Gastrocnemius medialis (tissue), 4 donors: ENCODE measurements around the gene DHFR.

Source experiments
- POLR2A ChIP-seq, 2 donors: fragments of 450-650 bp; IDR thresholded peaks; one replicate each; pipeline ENCODE4 v1.6.1; 2017; ENCODE audit warnings: antibody characterized with exemption in 2 of 2, mild to moderate bottlenecking in 2 of 2, moderate library complexity in 2 of 2
- TF ChIP-seq, protein P1 (sequence below), 5 experiments: fragments of 450-650 bp in 3 of 5; fragments of 200-600 bp in 2 of 5; sonication (generic) in 2 of 5; IDR thresholded peaks in 4 of 5; conservative IDR thresholded peaks in 1 of 5; 1 replicate in 4 of 5; 2 replicates in 1 of 5; pipeline ENCODE4 v1.5.1; 2016 to 2019; ENCODE audit warnings: antibody characterized with exemption in 5 of 5, mild to moderate bottlenecking in 3 of 5, moderate library complexity in 3 of 5

DNA sequence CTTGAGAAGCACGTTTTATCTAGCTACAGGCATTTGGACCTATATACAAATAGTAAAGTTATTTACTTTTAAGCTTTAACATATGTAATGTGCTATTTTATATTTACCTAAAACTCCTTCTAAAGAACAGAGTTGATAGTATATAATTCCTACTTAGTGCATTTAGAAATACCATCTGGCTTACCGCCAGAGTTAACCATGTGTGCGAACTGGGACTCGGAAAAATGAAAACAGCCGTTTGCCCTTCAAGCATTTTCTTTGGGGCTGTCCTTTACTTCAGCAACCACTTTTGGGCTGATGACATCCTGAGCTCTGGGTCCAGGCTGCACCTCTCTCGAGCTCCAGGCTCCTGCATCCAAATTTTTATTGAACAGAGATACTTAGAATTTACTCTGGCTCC lies 21.9 kb upstream of the DHFR start:
- TF ChIP-seq POLR2A (IDR thresholded peaks at IDR 0.05), result no peak
- TF ChIP-seq, protein P1, sequence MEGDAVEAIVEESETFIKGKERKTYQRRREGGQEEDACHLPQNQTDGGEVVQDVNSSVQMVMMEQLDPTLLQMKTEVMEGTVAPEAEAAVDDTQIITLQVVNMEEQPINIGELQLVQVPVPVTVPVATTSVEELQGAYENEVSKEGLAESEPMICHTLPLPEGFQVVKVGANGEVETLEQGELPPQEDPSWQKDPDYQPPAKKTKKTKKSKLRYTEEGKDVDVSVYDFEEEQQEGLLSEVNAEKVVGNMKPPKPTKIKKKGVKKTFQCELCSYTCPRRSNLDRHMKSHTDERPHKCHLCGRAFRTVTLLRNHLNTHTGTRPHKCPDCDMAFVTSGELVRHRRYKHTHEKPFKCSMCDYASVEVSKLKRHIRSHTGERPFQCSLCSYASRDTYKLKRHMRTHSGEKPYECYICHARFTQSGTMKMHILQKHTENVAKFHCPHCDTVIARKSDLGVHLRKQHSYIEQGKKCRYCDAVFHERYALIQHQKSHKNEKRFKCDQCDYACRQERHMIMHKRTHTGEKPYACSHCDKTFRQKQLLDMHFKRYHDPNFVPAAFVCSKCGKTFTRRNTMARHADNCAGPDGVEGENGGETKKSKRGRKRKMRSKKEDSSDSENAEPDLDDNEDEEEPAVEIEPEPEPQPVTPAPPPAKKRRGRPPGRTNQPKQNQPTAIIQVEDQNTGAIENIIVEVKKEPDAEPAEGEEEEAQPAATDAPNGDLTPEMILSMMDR (IDR thresholded peaks at IDR 0.05 in 4 of 5, conservative IDR thresholded peaks at IDR 0.05 in 1 of 5), result no peak
